ELR (cell line): ENCODE results near the gene CST8.

Source experiments
- DNase-seq: peaks from one replicate; pipeline ENCODE4 v3.0.0-alpha.2; 2015; ENCODE audit warnings: low read depth

Gene CST8

DNA sequence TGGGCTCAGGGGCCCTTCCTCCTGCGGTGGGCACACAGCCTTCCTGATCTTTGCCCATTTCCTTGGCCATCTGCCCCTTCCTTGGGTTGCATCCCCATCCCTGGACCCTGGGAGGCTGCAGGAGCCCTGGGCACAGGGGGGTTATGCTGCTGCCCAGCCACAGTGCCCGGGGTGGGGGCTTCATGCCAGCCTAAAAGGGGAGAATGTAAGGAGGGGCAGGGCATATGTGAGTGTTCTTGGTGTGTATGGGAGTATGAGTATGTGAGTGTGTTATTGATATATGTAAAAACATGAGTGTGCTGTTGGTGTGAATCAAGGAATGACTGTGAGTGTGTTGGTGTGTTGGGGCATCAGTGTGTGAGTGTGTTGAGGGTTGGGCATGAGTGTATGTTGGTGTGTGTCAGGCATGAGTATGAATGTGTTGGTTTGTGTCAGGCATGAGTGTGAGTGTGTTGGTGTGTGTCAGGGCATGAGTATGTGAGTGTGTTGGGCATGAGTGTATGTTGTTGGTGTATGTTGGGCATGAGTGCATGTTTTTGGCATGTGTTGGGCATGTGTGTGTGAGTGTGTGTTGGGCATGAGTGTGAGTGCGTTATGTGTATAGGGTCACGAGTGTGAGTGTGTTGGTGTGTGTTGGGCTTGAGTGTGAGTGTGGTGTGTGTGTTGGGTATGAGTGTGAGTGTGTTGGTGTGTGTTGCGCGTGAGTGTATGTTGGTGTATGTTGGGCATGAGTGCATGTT, 14.7 kb upstream of the CST8 start:
- DNase-seq = no peak

DNA sequence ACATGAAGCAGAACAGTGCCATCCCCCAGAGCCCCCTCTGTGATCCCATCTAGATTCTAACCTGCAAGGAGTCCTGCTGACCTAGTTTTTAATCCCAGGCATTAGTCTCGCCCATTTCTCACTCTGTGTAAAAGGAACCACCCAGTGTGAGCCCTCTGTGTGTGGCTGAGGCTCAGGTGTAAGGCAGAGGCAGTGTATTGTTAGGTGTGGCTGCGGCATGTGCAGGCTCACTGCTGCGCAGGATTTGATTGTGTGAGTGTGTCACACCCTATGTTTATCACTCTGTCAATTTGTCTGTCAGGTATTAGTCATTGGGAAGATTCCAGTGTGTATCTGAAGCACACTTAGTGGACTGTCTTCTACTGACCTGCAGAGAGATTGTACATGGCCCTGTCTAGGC, 13.7 kb upstream of the CST8 start:
- DNase-seq = no peak

DNA sequence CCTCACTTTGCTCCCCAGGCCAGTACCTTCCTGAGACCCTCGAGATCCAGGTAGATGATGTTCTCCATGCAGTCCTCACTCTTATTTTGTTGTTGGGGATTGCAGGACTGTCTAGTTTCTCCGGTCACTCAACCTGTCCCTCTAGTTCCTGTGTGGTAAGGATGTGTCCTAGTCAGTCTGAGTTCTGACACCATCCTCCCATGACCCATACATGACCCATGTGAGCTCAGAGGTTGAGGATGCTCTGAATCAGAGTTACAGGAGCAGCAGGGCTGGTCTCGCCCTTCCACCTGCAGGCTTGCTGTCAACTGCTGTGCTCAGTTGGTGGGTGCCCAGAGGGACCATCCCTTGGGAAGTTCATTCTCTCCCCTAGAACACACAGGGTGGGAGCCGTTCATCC, 11.9 kb upstream of the CST8 start:
- DNase-seq = no peak

DNA sequence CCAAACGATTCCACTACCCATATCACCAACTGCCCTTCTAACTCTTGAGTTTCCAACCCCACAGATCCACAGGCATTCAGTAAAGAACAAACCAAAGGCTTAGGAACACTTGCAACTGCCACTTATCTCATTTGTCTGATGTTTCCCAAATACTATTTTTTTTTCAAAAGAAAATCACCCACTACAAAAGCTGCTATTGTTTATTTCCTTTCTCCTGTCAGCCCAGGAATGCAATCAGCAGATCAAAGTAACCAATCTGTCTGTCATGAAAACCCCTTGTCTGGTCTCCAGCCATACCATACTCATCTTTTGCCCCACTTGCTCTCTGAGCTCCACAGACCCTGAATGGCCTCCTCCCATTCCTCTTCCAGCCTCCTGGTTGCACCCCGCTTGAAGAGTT, 8.8 kb upstream of the CST8 start:
- no peak for DNase-seq

DNA sequence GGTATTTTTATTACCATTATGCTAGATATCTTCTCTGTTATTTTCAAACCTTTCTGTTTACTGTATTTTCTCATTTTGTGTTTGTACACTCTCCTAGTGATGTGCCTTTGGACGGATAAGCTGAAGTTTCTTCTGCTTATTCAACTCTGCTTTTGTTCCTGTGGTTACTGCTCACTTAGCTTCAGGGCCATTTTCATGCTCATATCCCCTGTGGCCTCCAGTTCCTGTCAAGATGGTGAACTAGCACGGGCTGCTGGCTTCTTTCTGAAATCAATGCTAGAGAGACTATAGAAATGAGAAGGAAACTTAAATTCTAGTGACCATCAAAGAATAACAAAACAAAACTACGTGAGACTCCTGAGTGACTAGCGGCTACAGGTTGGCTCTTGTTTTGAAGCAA, 6.8 kb upstream of the CST8 start:
- no peak for DNase-seq

DNA sequence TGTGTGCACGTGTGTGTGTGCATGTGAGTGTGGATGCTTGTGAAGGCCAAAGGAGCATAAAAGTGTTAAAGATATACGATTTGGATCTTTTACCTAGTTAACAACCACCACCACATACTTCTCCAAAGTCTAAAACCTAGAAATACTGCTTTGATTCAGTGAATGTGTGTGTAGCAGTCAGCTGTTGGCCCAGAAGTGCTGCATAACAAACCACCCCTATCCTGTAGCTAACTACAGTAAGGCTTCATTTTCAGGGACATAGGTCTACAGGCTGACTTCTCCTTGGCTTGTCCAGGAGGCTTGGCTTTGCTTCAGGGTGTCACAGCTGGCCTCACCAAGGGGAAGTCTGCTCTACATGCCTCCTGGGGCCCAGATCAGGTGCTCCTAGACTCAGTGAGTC, 2.4 kb upstream of the CST8 start:
- no peak for DNase-seq

DNA sequence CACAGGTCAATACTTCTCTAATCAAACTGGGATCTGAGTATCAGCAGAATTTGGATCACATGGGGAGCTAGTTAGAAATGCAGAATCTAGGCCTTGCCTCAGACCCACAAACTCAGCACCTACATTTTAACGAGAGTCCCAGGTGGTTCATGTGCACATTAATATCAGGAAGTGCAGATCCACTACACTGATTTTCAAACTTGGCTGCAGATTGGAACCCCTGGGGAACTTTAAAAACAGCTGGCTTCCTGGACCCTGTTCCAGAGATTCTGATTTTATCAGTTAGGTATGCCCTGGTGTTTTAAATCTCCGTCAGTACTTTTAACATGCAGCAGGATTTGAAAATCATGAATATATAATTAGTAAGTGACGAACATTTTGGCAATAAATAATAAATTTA, 1.9 kb upstream of the CST8 start:
- DNase-seq = no peak

DNA sequence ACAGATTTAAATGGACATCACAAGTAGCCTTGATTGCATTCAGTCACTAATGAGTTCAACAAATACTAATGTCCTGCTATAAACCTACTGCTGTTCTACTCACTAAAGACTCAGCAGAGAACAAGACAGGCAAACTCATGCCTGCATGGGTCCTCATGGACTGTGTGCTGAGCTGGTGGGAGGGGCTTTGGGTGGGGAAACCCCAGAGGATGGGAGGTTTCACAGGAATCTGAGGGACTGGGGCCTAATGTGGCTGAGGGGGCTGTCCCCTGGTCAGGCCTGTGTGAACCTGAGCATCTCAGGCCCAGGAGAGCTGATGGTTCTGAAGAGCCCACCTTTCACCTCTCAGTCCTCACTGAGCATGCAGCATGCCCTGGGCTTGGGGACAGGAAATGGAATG, 1.4 kb downstream of the CST8 start:
- DNase-seq = no peak

DNA sequence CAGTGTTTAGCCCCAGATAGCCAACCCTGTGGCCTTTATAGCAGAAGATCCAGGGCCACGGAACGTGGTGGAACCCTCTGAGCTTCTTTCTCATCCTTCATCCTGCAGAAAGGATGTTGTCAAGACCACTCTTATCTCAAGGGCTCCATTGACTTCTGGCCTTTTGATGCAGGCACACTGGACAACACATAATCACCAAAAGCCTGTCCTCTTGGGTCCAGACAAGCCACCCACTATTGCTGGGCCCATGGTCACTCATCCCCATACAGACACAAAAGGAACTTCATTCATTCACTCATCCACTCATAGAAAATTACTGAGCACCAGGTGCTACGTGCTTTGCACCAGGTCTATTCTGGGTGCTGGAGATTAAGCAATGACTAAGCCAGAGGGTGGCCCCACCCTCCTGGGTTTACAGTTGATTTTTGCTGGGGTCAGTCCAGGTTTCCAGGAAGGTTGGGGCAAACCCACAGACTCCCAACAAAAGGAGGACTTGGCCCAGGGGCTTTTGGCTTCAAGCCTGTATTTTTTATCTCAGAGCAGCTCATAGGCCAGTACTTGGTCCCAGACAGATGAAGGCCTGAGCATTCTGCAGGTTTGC, 2.4 kb downstream of the CST8 start:
- DNase-seq = no peak

DNA sequence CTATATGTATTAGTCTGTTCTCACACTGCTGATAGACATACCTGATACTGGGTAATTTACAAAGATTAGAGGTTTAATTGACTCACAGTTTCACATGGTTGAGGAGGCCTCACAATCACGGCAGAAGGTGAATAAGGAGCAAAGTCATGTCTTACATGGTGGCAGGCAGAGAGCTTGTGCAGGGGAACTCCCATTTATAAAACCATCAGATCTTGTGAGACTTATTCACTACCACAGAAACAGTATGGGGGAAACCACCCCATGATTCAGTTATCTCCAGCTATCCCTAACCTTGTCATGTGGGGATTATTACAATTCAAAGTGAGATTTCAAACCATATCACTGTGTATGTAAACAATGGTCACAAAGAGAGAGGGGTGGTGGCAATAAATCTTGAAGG, 6.6 kb downstream of the CST8 start:
- no peak for DNase-seq

DNA sequence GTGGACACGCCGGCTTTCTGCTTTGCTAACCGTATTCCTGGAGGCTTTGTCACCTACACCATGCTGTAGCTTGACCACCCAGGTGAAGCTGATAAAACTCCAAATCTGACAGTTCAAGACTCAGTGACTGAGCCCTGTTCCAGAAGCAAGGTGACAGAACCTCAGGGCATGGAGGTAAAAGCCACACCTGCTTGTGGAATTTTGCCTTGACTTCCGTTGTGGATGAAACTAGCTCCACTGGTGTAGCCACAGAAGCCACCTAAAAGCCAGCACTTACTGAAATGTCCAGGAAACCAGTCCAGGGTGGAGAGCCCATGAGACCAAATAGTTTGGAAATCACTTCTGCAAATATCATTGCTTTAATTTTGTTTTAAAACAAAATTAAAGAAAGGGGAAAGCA, 11.0 kb downstream of the CST8 start:
- no peak for DNase-seq

DNA sequence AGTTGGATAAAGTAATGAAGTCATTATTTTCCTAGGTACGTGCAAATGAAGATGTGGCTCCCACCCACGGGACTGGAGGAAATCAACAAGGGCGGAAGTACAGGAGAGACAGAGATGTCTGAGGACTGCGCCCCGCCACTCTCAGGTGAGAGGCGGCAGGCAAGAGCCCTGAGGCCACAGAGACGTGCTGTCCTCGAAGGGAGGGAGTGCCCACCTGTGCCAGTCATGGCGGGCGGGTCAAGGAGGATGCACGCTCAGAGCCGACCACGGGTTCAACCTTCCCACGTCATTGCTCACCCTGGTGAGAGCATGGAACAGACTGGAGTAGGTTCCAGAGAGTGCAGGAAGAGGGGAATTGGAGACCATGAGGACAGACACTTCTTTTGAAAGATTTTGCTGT, 12.7 kb downstream of the CST8 start:
- no peak for DNase-seq

DNA sequence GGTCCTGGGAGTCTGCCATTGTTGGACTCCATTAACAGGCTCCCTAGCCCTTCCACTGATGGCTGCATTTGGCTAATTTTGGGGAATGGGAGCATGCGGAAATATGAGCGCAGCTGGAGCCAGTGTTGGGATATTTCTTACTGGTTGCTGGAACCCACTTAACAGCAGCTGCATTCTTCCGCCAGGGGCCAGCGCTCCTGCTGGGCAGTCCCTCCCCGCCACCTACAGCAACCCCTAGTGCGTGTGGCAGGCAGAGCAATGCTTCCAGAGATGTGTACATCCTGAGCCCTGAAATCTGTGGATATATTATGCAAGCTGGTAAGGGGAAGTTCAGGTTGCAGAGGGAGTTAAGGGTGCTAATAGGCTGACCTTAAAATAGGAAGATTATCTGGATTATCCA, 16.4 kb downstream of the CST8 start:
- no peak for DNase-seq

DNA sequence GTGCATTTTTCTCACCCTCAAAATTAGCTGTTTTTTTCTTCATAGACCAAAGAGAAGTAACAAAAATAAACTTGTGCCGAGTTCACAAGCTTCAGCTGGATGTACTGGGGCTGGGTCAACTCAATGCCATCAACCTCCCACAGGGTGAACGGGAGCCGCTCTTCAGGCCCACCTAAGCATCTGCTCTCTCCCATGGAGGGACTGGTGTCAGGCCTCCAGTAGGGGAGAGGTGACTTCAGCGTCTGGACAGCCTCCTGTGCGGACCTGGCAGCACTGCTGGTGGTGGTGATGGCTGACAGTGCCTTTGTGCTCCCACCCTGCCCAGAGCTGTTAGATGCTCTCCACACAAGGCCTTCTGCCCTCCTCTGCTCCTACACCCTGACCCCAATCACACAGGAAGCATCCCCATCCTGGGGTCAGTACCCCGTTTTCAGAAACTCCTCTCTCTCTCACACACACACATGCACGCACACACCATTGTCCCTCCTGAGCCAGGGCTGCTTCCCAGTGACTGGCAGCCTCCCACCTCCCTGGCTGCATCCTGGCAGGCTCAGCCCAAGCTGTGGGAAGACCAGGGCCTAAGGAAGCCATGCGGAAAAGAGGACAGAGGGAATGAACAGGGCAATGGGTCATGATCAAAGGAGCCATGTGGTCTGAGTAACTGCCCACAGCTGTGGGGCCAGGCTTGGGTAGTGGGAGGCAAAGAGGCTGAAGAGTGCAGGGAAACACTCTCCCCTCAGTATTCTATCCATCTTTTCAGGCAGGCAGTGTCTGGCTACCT, 17.7 kb downstream of the CST8 start:
- no peak for DNase-seq

DNA sequence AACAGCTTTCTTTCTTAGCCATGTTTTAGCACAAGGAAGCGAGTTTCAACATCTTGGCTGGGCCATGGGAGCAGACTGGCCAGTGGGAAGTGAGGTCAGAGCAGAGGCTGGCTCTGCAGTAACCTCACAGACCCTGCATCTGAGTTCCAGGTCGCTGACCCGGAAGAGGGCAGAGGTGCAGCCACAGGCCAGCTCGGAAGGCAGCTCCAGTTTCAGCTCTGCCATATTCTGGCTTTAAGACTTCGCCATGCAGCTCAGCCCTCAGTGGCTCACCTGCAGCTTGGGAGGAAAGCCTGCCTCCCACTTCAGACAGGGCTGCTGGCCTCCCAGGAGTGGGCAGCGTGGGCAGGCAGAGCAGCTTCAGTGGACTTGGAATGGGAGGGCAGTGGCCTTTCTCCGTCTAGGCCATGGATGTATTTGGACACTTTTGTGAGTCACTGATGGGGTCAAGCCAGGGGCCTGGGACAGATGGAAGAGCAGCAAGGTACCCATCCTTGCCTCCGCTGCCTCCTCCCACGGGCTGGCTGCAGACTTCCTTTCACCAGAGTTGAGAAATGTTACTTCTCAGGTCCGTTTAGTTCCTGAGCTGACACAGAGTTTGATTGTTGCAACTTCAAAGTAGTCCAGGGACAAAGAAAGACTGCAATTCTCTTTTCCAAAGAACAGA, 18.5 kb downstream of the CST8 start:
- DNase-seq = no peak

DNA sequence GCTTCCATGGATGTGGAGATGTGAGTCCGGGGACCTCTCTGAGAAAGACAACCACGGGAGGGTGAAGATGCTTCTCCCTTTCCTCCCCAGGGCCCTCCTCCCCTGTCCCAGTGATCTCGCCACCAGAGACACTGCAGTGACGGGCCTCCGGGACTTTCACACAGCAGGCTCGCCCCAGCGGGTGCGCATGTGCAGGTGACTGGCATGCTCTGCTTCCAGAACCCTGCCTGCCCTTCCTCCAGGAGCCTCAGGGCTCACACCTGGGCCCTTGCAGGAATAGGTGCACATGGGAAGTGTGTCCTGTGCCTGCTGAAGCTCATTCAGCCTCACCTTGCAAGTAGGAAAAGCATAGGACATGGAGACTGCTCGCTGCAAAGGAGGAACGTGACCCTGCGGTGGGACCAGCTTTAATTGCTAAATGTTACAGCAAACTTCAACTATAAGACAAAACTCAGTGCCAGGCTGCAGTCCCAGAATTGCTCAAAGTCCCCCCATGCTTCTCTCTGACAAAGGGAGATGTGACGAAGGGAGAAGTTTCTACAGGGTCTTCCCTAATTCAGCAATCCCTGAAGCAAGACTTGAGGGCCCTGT, 19.2 kb downstream of the CST8 start:
- DNase-seq = no peak

DNA sequence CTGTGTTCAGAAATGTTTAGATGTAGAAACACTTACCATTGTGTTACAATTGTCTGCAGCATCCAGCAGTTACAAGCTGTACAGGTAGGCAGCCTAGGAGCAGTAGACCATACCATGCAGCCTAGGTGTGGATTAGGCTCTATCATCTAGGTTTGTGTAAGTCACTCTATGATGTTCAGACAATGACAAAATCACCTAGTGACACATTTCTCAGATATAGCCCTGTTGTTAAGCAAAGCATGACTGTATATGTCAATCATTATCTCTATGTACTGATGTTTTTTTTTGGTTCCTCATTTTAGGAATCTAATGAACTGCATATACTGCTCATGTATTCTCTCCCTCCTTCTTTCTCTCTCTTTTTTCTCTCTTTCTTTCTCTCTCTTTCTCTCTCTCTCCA, 22.2 kb downstream of the CST8 start:
- DNase-seq = no peak

DNA sequence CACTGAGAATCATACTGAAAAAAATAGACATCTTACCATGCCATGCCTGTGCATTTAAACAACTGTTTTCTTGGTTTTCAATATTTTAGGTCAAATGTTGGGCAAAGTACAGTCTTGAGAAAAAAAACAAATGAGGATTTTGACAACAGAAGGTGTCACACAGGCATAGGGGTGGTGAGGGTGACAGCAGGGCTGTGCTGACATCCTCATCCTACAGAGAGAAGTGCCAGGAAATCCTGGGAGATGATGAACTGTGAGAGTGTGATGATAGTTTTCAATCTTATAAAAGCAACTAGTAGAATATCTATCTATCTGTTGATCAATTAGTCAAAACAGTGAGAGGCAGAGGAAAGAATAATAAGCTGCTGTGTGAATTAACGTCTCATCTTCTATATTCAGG, 23.9 kb downstream of the CST8 start:
- no peak for DNase-seq

DNA sequence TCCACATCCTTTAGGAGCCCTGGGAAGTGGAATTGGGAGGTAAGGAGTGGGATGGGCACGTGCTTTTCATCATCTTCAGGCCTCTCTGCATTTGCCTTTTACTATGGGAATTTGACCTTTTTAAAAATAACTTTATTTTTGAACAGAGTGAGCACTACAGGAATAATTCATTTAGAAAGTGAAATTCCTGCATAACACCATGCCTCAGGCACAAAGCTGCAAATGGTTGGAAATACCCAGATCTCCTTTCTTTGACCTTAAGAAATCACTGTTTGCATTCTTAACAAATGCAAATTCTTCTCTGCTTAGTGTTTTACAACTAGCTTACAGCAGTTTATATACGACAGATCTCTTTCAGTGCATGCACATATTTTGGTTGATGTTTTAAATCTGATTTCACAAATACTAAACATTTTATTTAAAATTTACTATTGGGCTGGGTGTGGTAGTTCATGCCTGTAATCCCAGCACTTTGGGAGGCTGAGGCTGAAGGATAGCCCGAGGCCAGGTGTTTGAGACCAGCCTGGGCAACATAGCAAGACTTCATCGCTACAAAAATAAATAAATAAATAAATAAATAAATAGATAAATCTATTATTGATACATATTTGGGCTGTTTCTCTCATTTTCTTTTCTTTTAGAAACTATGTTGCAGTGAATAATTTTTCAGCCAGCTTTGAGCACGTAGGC, 24.5 kb downstream of the CST8 start:
- DNase-seq = peak; percentile 10

DNA sequence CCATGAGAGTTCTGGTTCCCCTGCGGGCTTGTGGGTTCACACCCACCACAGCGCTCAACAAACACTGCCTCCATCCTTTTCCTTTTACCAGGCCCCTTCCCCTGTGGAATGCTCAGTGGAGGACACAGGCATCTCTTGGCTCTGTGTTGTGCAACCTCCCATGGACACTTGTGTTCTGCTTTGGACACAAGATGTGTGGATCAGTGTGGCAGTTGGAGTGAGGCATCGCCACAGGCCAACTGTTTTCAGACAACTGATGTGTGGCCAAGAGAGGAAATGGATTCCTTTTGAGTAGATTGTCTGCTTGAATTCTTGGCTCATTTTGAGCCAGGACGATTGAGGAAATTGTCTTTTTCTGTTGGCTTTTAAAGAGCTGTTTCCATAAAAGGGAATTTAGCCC, 26.8 kb downstream of the CST8 start:
- DNase-seq = no peak

DNA sequence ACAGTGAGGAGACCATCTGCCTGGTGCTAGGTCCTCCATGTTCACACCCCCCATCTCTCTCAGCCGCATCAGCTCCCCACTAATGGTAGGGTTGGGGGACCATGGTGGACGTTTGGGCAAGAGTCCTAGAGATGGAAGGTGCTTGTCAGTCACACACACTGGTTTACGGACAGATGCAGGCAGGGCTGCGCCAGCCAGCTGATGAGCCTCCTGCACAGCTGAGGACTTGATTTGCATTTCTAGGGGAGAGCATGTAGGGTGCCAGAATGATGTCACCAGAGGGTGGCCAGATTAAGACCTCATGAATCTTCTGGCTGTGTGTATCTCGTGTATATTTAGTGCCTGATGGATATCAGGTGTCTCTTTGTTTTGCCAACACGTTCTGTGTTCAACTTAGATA, 28.6 kb downstream of the CST8 start:
- DNase-seq = no peak

DNA sequence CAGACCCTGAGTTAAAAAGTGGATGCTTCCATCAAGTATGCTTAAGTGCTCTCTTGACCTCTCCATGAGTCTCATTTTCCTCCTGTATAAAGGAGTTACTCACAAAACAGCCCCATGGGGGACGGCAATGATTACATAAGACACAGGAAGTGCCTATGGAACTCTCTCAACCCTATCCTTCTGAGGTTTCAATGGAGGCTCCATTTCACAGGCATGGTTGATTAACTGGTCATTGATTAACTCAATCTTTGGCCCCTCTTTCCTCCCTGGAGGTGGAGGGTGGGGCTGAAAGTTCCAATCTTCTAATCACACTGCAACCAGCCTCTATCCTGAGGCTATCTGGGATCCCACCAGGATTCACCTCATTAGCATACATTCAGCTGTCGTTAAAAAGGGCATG, 29.3 kb downstream of the CST8 start:
- DNase-seq = no peak
